KMS-11 (cell line): Measurements from ENCODE around the gene CABLES1.
A peak's percentile ranks its signal among the peaks of the same experiment; 100 is the strongest.

Experiments used
- H2AFZ ChIP-seq: fragments of 200-600 bp; sonication (generic); 2 replicates; pipeline ENCODE4 v1.6.1; 2016; ENCODE audit warnings: antibody characterized with exemption, mixed run types, low read depth
- H3K27ac ChIP-seq: fragments of 200-600 bp; sonication (generic); 2 replicates; pipeline ENCODE4 v1.6.1; 2016; ENCODE audit warnings: mild to moderate bottlenecking, mixed run types
- H3K27me3 ChIP-seq: fragments of 200-600 bp; sonication (generic); 2 replicates; pipeline ENCODE4 v1.6.1; 2017; ENCODE audit warnings: mild to moderate bottlenecking, low read depth, mixed run types, moderate library complexity; ENCODE audit not compliant: insufficient read depth
- H3K36me3 ChIP-seq: fragments of 200-600 bp; sonication (generic); 2 replicates; pipeline ENCODE4 v1.6.1; 2017; ENCODE audit warnings: mild to moderate bottlenecking, mixed run types; ENCODE audit not compliant: insufficient read depth
- H3K4me1 ChIP-seq: fragments of 200-600 bp; sonication (generic); 2 replicates; pipeline ENCODE4 v1.6.1; 2016; ENCODE audit warnings: mild to moderate bottlenecking, low read depth, mixed run types; ENCODE audit not compliant: poor library complexity, severe bottlenecking
- H3K4me2 ChIP-seq: fragments of 200-600 bp; sonication (generic); 2 replicates; pipeline ENCODE4 v1.7.0; 2016; ENCODE audit warnings: mild to moderate bottlenecking, mixed run types
- H3K4me3 ChIP-seq: fragments of 200-600 bp; sonication (generic); IDR thresholded peaks from 2 replicates; pipeline ENCODE4 v1.6.1; 2017; ENCODE audit warnings: low read depth, low read length, mixed read lengths; ENCODE audit not compliant: insufficient read depth
- H3K79me2 ChIP-seq: fragments of 200-600 bp; sonication (generic); 2 replicates; pipeline ENCODE4 v1.6.1; 2016; ENCODE audit warnings: low read depth, mixed run types; ENCODE audit not compliant: insufficient read depth
- H3K9ac ChIP-seq: fragments of 200-600 bp; sonication (generic); 2 replicates; pipeline ENCODE4 v1.6.1; 2016; ENCODE audit warnings: mild to moderate bottlenecking, mixed run types
- H4K20me1 ChIP-seq: fragments of 200-600 bp; sonication (generic); 2 replicates; pipeline ENCODE4 v1.6.1; 2016; ENCODE audit warnings: mild to moderate bottlenecking, mixed run types; ENCODE audit not compliant: insufficient read depth
- TF ChIP-seq, protein P1 (sequence below): fragments of 200-600 bp; sonication (generic); conservative IDR thresholded peaks from 2 replicates; pipeline ENCODE4 v1.6.1; 2017; ENCODE audit warnings: low read depth, mild to moderate bottlenecking, antibody characterized with exemption, low read length, moderate library complexity, mixed read lengths

Gene CABLES1

DNA sequence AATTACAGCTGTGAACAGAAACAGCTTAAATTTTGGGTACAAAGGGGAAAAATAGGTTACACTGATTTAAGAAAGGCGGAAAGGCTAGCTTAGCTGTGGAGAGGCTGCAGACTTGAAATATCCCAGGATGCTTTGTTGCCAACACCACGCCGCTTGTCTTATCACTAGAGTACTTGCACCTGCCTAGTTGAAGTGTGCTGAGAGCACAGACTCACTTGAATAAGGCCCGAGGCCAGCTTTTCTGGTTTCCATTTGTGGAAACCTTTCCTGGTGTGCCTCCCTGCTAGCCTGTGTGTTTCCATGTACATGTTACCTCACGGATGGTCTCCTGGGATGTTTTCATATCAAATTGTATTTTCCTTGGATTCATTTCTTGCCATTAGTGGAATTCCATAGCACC is 3.2 kb downstream of the CABLES1 start:
- Histone ChIP-seq H3K27me3 (no peaks in the 10 kb centered on the region), H3K27ac (peak overlapping the region; percentile 87), H3K4me3 (no peak overlapping the region), H3K36me3 (peaks cover 23% of the 10 kb centered on the region; the same call in 1 of the 2 replicates), H3K79me2 (peaks cover 85% of the 10 kb centered on the region), H3K4me1 (peaks cover 61% of the 10 kb centered on the region), H2AFZ (no peak overlapping the region), H3K4me2 (peak overlapping the region; percentile 81), H4K20me1 (peaks cover 48% of the 10 kb centered on the region), H3K9ac (peak overlapping the region; percentile 96)
- TF ChIP-seq, protein P1, sequence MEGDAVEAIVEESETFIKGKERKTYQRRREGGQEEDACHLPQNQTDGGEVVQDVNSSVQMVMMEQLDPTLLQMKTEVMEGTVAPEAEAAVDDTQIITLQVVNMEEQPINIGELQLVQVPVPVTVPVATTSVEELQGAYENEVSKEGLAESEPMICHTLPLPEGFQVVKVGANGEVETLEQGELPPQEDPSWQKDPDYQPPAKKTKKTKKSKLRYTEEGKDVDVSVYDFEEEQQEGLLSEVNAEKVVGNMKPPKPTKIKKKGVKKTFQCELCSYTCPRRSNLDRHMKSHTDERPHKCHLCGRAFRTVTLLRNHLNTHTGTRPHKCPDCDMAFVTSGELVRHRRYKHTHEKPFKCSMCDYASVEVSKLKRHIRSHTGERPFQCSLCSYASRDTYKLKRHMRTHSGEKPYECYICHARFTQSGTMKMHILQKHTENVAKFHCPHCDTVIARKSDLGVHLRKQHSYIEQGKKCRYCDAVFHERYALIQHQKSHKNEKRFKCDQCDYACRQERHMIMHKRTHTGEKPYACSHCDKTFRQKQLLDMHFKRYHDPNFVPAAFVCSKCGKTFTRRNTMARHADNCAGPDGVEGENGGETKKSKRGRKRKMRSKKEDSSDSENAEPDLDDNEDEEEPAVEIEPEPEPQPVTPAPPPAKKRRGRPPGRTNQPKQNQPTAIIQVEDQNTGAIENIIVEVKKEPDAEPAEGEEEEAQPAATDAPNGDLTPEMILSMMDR = no peak

DNA sequence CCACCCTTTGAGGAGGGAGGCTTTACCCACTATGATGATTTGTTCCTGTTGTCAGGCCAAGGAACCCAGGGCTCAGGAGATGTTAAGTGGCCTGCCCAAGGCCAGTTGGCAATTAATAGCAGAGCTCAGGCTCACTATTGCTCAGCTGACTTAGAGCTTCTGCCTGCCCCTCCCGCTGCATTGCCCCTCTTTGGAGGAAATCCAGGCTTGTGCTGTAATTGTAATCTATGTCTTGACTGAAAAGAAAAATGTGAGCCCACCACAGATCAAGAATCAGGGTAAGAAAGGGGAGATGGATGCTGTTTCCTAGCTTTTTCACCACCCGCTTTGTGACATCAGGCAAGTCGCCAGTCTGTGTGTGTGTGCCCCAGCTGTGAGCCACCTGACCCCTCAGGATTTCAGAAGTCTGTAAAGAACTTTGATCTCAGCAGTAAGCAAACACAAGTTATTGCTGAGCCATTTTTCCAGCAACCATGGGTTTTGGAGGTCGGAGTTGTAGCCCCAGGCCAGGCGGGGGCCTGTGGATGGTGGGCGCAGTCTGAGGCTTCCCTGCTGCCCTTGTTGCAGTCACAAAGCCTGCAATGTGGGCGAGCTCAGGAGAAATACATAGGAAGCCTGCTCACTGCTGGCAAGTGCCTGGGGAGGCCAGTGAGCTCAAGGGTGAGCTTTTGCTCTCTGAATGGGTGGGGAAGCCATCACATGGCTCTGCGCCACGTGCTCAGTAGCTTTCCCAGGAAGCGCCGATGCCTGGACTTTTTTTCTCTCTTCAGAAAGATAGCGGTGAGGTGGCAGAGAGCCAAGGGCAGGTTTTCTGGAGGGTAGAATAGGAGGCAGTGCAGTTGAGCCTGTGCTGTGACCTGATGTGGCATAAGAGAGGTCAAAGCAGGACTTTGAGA is 6.1 kb downstream of the CABLES1 start:
- H3K4me2 ChIP-seq = peak overlapping the region; percentile 81; the same call in 1 of the 2 replicates
- no peak overlapping the region for H3K4me3 ChIP-seq
- H3K4me1 ChIP-seq = peaks cover 60% of the 10 kb centered on the region
- H3K27ac ChIP-seq = peak overlapping the region; percentile 27; the same call in 1 of the 2 replicates
- peaks cover 26% of the 10 kb centered on the region; the same call in 1 of the 2 replicates for H3K36me3 ChIP-seq
- H3K9ac ChIP-seq = no peak overlapping the region
- H3K79me2 ChIP-seq = peaks cover 100% of the 10 kb centered on the region
- H2AFZ ChIP-seq = no peak overlapping the region
- no peaks in the 10 kb centered on the region for H3K27me3 ChIP-seq
- TF ChIP-seq, protein P1 = no peak
- peaks cover 62% of the 10 kb centered on the region for H4K20me1 ChIP-seq

DNA sequence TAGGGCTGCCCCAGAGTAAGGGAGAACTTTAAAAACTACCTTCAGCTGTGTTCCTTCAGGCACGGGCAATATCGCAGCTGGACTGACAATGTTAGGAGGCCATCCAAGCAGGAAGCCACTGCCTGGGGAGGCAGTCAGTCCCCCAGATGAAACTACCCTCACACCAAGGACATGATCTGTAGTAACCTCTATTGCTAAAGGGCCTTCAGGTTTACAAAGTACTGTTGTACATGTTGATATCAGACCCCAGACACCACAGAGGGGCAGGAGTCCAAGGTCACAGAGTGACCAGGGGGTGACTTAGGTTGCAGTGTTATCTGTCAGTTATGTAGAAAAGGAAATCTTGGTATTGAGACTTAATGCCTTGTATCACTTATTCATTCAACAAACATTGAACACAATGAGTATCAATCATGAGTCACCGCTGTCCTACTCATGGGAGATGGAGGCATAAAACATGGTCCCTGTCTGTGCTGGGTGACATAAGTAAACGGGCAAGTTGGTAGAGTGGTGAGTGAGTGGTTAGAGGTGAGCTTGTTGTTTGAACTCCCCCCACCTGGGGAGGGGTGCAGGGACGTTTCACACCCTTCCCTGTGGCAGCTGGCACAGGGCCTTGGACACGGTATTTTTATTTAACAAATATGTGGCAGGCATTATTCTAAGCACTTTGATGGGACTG is 7.1 kb downstream of the CABLES1 start:
- Histone ChIP-seq H3K4me1 (peaks cover 60% of the 10 kb centered on the region), H2AFZ (no peak overlapping the region), H4K20me1 (peaks cover 64% of the 10 kb centered on the region), H3K4me3 (no peak overlapping the region), H3K79me2 (peaks cover 100% of the 10 kb centered on the region), H3K4me2 (no peak overlapping the region), H3K27me3 (no peaks in the 10 kb centered on the region), H3K9ac (no peak overlapping the region; the same call in 1 of the 2 replicates), H3K36me3 (peaks cover 26% of the 10 kb centered on the region; the same call in 1 of the 2 replicates), H3K27ac (peak overlapping the region; percentile 20; the same call in 1 of the 2 replicates)
- TF ChIP-seq, protein P1 = no peak

DNA sequence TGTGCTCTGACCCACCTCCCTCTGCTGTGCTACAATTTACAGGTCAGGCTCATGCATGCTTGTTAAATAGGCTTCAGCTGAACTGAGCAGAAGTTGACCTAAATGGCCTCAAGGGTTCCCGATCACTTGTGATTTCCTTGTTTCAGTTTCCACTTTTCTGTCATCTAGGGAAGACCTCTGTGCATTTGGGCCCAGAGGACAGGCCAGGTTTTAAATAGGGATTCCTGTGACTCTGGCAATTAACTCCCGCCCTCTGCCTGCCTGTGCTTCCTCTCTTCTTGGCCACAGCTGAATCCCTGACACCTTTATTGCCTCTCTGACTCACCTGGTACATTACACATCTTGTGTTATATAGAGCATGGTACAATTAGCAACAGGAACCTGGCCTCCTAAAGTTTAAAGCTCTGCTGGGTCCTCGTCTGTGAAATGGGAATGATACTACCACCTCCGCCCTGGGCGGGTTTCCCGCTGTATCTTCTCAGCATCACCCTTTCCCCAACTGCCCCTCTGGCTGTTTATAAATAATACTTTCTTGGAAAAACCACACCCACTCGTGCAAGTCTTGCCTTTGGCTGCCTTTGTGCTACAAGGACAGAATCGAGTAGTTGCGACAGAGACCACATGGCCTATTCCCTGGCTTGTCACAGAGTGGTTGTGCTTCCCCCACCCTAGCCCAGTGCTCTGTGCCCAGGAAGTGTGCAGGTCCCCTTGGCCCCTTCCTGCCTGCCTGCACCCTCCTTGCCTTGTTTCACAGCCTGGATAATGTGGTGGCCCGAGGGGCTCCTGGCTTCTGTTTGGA is 7.9 kb downstream of the CABLES1 start:
- Histone ChIP-seq H3K27ac (no peak overlapping the region; the same call in 1 of the 2 replicates), H3K9ac (no peak overlapping the region; the same call in 1 of the 2 replicates), H3K4me3 (no peak overlapping the region), H3K79me2 (peaks cover 100% of the 10 kb centered on the region), H2AFZ (no peak overlapping the region), H3K36me3 (peaks cover 26% of the 10 kb centered on the region; the same call in 1 of the 2 replicates), H4K20me1 (peaks cover 62% of the 10 kb centered on the region), H3K4me2 (no peak overlapping the region), H3K4me1 (peaks cover 58% of the 10 kb centered on the region), H3K27me3 (no peaks in the 10 kb centered on the region)
- TF ChIP-seq, protein P1 = no peak
